ENCODE data around the gene COMMD10. TPM values are rescaled to one million over a fixed set of nuclear protein-coding genes. Genes with fewer than 3 reads are reported as not detected.
A peak's percentile ranks its signal among the peaks of the same experiment; 100 is the strongest.

The COMMD10 gene
- total and polyA plus RNA-seq, 10 donors = 16.6 to 55.4 (median 42.9) TPM

DNA sequence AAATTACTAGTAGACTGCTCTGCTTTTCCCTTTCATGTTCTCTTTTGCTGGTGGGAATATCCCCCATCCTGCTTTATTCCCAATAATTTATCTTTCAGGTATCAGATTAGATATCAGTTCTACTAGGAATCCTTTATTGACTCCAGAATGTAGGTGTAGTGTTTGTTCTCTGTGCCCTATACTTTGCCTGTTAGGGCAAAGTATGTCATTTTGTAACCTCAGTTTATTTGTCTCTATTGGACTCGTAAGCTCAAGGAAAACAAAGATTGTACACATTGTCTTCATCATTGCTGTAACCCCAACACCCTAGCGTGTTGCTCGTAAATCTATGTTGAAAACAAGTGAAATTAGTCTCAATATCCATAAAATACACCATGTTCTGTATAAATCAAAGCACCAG, 190.5 kb downstream of the COMMD10 start:
- no peak for DNase-seq
- TF ChIP-seq, protein P1, sequence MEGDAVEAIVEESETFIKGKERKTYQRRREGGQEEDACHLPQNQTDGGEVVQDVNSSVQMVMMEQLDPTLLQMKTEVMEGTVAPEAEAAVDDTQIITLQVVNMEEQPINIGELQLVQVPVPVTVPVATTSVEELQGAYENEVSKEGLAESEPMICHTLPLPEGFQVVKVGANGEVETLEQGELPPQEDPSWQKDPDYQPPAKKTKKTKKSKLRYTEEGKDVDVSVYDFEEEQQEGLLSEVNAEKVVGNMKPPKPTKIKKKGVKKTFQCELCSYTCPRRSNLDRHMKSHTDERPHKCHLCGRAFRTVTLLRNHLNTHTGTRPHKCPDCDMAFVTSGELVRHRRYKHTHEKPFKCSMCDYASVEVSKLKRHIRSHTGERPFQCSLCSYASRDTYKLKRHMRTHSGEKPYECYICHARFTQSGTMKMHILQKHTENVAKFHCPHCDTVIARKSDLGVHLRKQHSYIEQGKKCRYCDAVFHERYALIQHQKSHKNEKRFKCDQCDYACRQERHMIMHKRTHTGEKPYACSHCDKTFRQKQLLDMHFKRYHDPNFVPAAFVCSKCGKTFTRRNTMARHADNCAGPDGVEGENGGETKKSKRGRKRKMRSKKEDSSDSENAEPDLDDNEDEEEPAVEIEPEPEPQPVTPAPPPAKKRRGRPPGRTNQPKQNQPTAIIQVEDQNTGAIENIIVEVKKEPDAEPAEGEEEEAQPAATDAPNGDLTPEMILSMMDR (IDR thresholded peaks at IDR 0.05 in 8 of 11, conservative IDR thresholded peaks at IDR 0.05 in 3 of 11) = no peak
- TF ChIP-seq POLR2A (IDR thresholded peaks at IDR 0.05) (no peak), POLR2AphosphoS5 (IDR thresholded peaks at IDR 0.05) (no peak)
- peaks cover 0 to 2% (median 0%) of the 10 kb centered on the region in 6 donors for H3K4me1 ChIP-seq
- peaks cover 0 to 33% (median 0%) of the 10 kb centered on the region in 6 donors for H3K36me3 ChIP-seq
- no peak overlapping the region for H3K4me3 ChIP-seq
- no peak overlapping the region for H3K27ac ChIP-seq
- intact Hi-C loops (cut with DNase I; ENCODE audit: low total_unique reads) = no loop called here
- 96 to 99% (median 98%) methylated on average over 3 of the region's 3 CpGs for WGBS, 5 donors
- H3K9me3 ChIP-seq = peaks cover 3 to 54% (median 36%) of the 10 kb centered on the region in 8 donors
- no peaks in the 10 kb centered on the region for H3K27me3 ChIP-seq (replicated peaks in 1 of 7)

DNA sequence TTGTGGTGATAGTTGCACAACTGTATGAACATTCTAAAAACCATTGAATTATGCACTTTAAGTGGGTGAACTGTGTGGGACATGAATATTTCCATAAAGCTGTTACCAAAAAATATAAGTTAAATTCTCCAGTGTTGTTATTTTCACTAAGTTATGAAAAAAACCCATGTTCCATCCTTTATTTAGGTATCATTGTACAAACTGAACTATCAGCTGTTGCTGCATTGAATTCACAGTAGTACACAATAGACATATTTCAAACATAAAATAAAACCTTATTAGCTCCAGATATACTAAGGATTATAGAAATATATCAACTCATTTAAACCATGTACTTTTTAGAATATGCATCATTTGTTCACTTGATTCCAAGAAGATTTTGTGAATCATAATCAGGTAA, 192.1 kb downstream of the COMMD10 start:
- Histone ChIP-seq H3K4me1 (peaks cover 0 to 13% (median 0%) of the 10 kb centered on the region in 6 donors), H3K36me3 (peaks cover 0 to 30% (median 0%) of the 10 kb centered on the region in 6 donors), H3K27me3 (replicated peaks in 1 of 7) (no peaks in the 10 kb centered on the region), H3K27ac (no peak overlapping the region), H3K4me3 (no peak overlapping the region), H3K9me3 (peaks cover 3 to 54% (median 36%) of the 10 kb centered on the region in 8 donors)
- intact Hi-C loops (cut with DNase I; ENCODE audit: low total_unique reads) = no loop called here
- no peak for DNase-seq
- no peak for TF ChIP-seq POLR2AphosphoS5 (IDR thresholded peaks at IDR 0.05)
- TF ChIP-seq, protein P1 (IDR thresholded peaks at IDR 0.05 in 8 of 11, conservative IDR thresholded peaks at IDR 0.05 in 3 of 11) = no peak
- TF ChIP-seq POLR2A (IDR thresholded peaks at IDR 0.05) = no peak

DNA sequence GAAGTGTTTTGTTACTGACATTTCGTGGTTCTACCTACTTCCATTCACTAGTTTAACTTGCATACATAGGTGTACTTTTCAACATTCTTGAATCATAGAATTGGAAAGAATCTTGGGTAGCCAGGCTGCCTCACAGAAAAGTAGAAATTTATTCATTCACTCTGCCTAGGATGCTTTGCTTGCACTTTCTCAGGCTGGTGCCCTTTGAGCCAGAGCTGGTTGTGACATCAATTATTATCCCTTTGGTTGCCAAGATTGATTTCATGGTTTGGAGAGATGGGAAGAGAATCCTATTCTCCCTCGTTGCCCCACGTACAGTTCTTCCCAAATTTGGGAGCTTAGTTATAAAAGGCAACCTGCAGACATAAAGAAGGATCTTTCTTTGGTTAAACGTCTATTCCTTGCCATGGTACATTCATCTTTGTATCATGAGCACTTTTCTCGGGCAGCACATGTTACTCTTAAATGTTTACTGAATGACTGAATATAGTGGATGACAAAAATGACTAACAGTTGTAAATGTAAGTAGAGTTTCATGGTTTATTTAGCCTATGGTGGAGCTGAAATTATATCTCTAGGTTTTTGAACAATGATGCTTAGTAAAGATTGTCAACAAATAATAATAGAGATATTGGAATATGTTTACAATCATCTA, 195.5 kb downstream of the COMMD10 start:
- intact Hi-C loops (cut with DNase I; ENCODE audit: low total_unique reads) = no loop called here
- WGBS, 5 donors = 85 to 98% (median 96%) methylated on average over 5 of the region's 5 CpGs
- no peaks in the 10 kb centered on the region for H3K27me3 ChIP-seq (replicated peaks in 1 of 7)

DNA sequence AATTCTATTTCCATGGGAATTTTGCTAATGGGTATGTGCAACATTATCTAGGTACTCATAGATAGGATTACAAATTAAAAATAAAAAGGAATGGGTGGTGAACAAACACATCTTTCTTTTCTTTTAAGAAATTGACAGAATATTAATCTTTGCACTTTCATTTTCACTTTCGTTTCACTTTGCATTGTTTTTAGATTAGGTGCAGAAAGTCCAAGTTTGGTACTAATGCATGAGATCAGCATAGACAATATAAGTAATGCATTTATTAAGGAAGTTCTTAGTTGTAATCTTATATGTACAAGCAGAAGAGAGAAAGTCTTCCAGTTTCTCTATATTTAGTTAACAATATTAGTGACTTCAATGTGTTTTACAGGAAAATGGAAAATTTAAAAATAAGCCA, 196.5 kb downstream of the COMMD10 start:
- H3K4me3 ChIP-seq = peak overlapping the region in 2 of 8 donors; percentile 7 to 40
- peak overlapping the region in 1 of 8 donors; percentile 44 for H3K27ac ChIP-seq
- DNase-seq = no peak
- H3K9me3 ChIP-seq = peaks cover 3 to 40% (median 27%) of the 10 kb centered on the region in 8 donors
- TF ChIP-seq POLR2A (IDR thresholded peaks at IDR 0.05) (no peak), POLR2AphosphoS5 (IDR thresholded peaks at IDR 0.05) (no peak)
- TF ChIP-seq, protein P1 (IDR thresholded peaks at IDR 0.05 in 8 of 11, conservative IDR thresholded peaks at IDR 0.05 in 3 of 11) = no peak
- intact Hi-C loops (cut with DNase I; ENCODE audit: low total_unique reads) = no loop called here
- WGBS, 5 donors = 7 to 46% (median 14%) methylated on average over 1 of the region's 1 CpG
- peaks cover 0 to 25% (median 0%) of the 10 kb centered on the region in 6 donors for H3K36me3 ChIP-seq
- H3K4me1 ChIP-seq = peaks cover 0 to 13% (median 0%) of the 10 kb centered on the region in 6 donors
- H3K27me3 ChIP-seq (replicated peaks in 1 of 7) = no peaks in the 10 kb centered on the region

More for the DNA sequence above, 195.5 kb downstream of the COMMD10 start:
- no peak for DNase-seq
- Histone ChIP-seq H3K9me3 (peaks cover 3 to 43% (median 32%) of the 10 kb centered on the region in 8 donors), H3K36me3 (peaks cover 0 to 34% (median 0%) of the 10 kb centered on the region in 6 donors), H3K27ac (no peak overlapping the region), H3K4me3 (no peak overlapping the region), H3K4me1 (peaks cover 0 to 13% (median 0%) of the 10 kb centered on the region in 6 donors)
- TF ChIP-seq POLR2A (IDR thresholded peaks at IDR 0.05) = no peak
